HepG2 (cell line): ENCODE results near the gene FAM174B. TPM values are rescaled to one million over a fixed set of nuclear protein-coding genes. Genes with fewer than 3 reads are reported as not detected.

Experiments used
- ATAC-seq: fragments of 200-7000 bp; cut with Tn5 transposase; 3 replicates; pipeline ENCODE4 v1.9.1; 2020; ENCODE audit warnings: mild to moderate bottlenecking, moderate library complexity
- BruUV-seq: library from RNA; stranded (reverse); fragments of 400-500 nt; replicated peaks from 2 replicates; lab custom pipeline; 2021; lab: Mats Ljungman, UMichigan
- CTCF ChIA-PET: fragments of 300-600 bp; formaldehyde crosslinking; extraction: SDS; loops from one replicate; lab custom pipeline; 2021; ENCODE audit warnings: low total read pairs, inconsistent platforms, low intra/inter-chr PET ratio; lab: Yijun Ruan, JAX
- POLR2A ChIA-PET: fragments of 350-600 bp; sonication (Branson Sonifier 250); formaldehyde crosslinking; loops from one replicate; lab custom pipeline; 2020; ENCODE audit warnings: antibody characterized with exemption, inconsistent platforms; lab: Yijun Ruan, JAX
- DNase-seq: peaks from one replicate; pipeline ENCODE4 v3.0.0-alpha.2; 2015; ENCODE audit warnings: low spot score
- FAIRE-seq: peaks from 3 replicates; lab custom pipeline; 2011; peaks lifted over from hg19 to GRCh38; lab: Jason Lieb, UNC
- H2AFZ ChIP-seq: one replicate; pipeline ENCODE4 v1.6.1; 2011; ENCODE audit warnings: low read length, inconsistent platforms
- H3K27ac ChIP-seq: fragments of 300-600 bp; 3 replicates; pipeline ENCODE4 v1.8.0; 2011; ENCODE audit warnings: mixed run types, mild to moderate bottlenecking, mixed read lengths, low read length, inconsistent platforms; ENCODE audit not compliant: insufficient read depth; ENCODE audit errors: extremely low read length
- H3K27me3 ChIP-seq, 2 experiments: fragments of 200-600 bp in 1 of 2; 2 replicates in 1 of 2; 3 replicates in 1 of 2; pipeline versions ENCODE4 v1.6.0 to v1.8.0; 2011; ENCODE audit warnings: low read length in 2 of 2, mild to moderate bottlenecking in 2 of 2, moderate library complexity in 2 of 2, inconsistent platforms in 1 of 2; ENCODE audit not compliant: insufficient read depth in 2 of 2, control insufficient read depth in 1 of 2
- H3K36me3 ChIP-seq, 2 experiments: fragments of 200-600 bp in 1 of 2; replicated peaks in 1 of 2; 2 replicates in 1 of 2; 3 replicates in 1 of 2; pipeline versions ENCODE4 v1.5.1 to v1.8.0; 2011; ENCODE audit warnings: low read length in 2 of 2, inconsistent platforms in 1 of 2; ENCODE audit not compliant: insufficient read depth in 2 of 2, control insufficient read depth in 1 of 2
- H3K4me1 ChIP-seq: 2 replicates; pipeline ENCODE4 v1.5.1; 2012; ENCODE audit warnings: low read length, inconsistent platforms; ENCODE audit not compliant: insufficient read depth
- H3K4me2 ChIP-seq: 2 replicates; pipeline ENCODE4 v1.6.0; 2011; ENCODE audit warnings: low read depth, low read length, inconsistent platforms
- H3K4me3 ChIP-seq, 3 experiments: fragments of 200-600 bp in 1 of 3; sonication (generic), shearing (Covaris generic) in 1 of 3; replicated peaks in 1 of 3; 2 replicates each; pipeline ENCODE4 v1.5.1; 2011 to 2016; ENCODE audit warnings: low read length in 3 of 3, inconsistent platforms in 2 of 3, low read depth in 2 of 3, mild to moderate bottlenecking in 2 of 3, control low read depth in 1 of 3, mixed read lengths in 1 of 3; ENCODE audit not compliant: insufficient read depth in 1 of 3
- H3K79me2 ChIP-seq: one replicate; pipeline ENCODE4 v1.6.1; 2011; ENCODE audit warnings: low read length, inconsistent platforms; ENCODE audit not compliant: insufficient read depth
- H3K9ac ChIP-seq: 2 replicates; pipeline ENCODE4 v1.6.0; 2011; ENCODE audit warnings: mild to moderate bottlenecking, low read depth, low read length, inconsistent platforms; ENCODE audit not compliant: insufficient read depth
- H3K9me3 ChIP-seq: 2 replicates; pipeline ENCODE4 v1.5.1; 2012; ENCODE audit warnings: mild to moderate bottlenecking, low read length
- H4K20me1 ChIP-seq: 2 replicates; pipeline ENCODE4 v1.6.0; 2011; ENCODE audit warnings: inconsistent platforms, mild to moderate bottlenecking, low read length, moderate library complexity; ENCODE audit not compliant: insufficient read depth
- ELF1 ChIP-seq: sonication (generic); formaldehyde crosslinking; IDR thresholded peaks from 2 replicates; pipeline ENCODE4 v1.4.0; 2020; ENCODE audit warnings: missing genetic modification reagents
- FOXA1 ChIP-seq, 2 experiments: fragments of 450-650 bp in 1 of 2; sonication (generic) in 1 of 2; formaldehyde crosslinking in 1 of 2; IDR thresholded peaks; 2 replicates each; pipeline versions ENCODE4 v1.4.0 to v1.6.1; 2016 to 2020; ENCODE audit warnings: missing genetic modification reagents in 1 of 2
- MEIS1 ChIP-seq: sonication (generic); formaldehyde crosslinking; IDR thresholded peaks from 2 replicates; pipeline ENCODE4 v1.9.0; 2021; ENCODE audit warnings: mild to moderate bottlenecking, missing genetic modification reagents, moderate library complexity, borderline replicate concordance
- NR2F1 ChIP-seq, 2 experiments: fragments of 450-650 bp in 1 of 2; formaldehyde crosslinking in 1 of 2; IDR thresholded peaks; 2 replicates each; pipeline versions ENCODE4 v1.5.0 to v1.6.1; 2016 to 2020; ENCODE audit warnings: mild to moderate bottlenecking in 1 of 2, missing compliant biosample characterization in 1 of 2, missing genetic modification reagents in 1 of 2, moderate library complexity in 1 of 2
- SP2 ChIP-seq: sonication (generic); formaldehyde crosslinking; IDR thresholded peaks from 2 replicates; pipeline ENCODE4 v1.5.1; 2020; ENCODE audit warnings: mild to moderate bottlenecking, missing genetic modification reagents
- ZKSCAN1 ChIP-seq: fragments of 150-350 bp; IDR thresholded peaks from 2 replicates; pipeline ENCODE4 v1.6.1; 2014; ENCODE audit warnings: low read length
- ZNF30 ChIP-seq: sonication (generic); formaldehyde crosslinking; IDR thresholded peaks from 2 replicates; pipeline ENCODE4 v1.5.0; 2020; ENCODE audit warnings: mild to moderate bottlenecking, missing genetic modification reagents
- WGBS: methylation state at CpG from one replicate; pipeline ENCODE4 v1.1.6; 2017; ENCODE audit warnings: low lambda C conversion rate; 5-methylcytosine and 5-hydroxymethylcytosine counted together
- in situ Hi-C: cut with HindIII; loops from 2 replicates; pipeline ENCODE4 v1.10.0; 2017; ENCODE audit warnings: low pct_unique_long_range_greater_than_20kb; ENCODE audit not compliant: extremely low pct_ligation_motif_present
- intact Hi-C: fragments of 100-400 bp; cut with micrococcal nuclease; formaldehyde crosslinking; loops from one replicate; pipeline ENCODE4 v1.10.0; 2022; ENCODE audit not compliant: unreplicated experiment
- polyA plus RNA-seq, 8 experiments: library from polyadenylated mRNA; depleted of rRNA in 3 of 8; stranded (reverse) in 7 of 8; unstranded in 1 of 8; fragments of >200 nt; fragmentation: Illumina TruSeq in 4 of 8; extraction: Trizol in 4 of 8; gene quantifications; 2 replicates each; pipeline versions ENCODE4 v1.2.1 to v1.2.3, GENCODE V29; 2011 to 2016; ENCODE audit warnings: low read depth in 4 of 8, missing spikeins in 1 of 8, mixed read lengths in 1 of 8; ENCODE audit not compliant: insufficient read depth in 1 of 8
- total RNA-seq, 5 experiments: library from RNA; depleted of rRNA; stranded (reverse); fragments of >200 nt; fragmentation: Illumina TruSeq; extraction: Trizol; gene quantifications; 2 replicates each; pipeline ENCODE4 v1.2.3, GENCODE V29; 2016; ENCODE audit warnings: low read depth in 1 of 5
- TF ChIP-seq, protein P1 (sequence below): sonication (generic); formaldehyde crosslinking; IDR thresholded peaks from 2 replicates; pipeline ENCODE4 v1.9.0; 2021; ENCODE audit warnings: missing genetic modification reagents, mild to moderate bottlenecking, borderline replicate concordance
- TF ChIP-seq, protein P2 (sequence below): sonication (generic); IDR thresholded peaks from 2 replicates; pipeline ENCODE4 v1.6.1; 2016; ENCODE audit warnings: low read depth, borderline replicate concordance
- TF ChIP-seq, protein P3 (sequence below), 2 experiments: IDR thresholded peaks; 2 replicates each; pipeline ENCODE4 v1.6.1; 2011 to 2012; ENCODE audit warnings: low read length in 2 of 2, borderline replicate concordance in 1 of 2, low read depth in 1 of 2, mild to moderate bottlenecking in 1 of 2, moderate library complexity in 1 of 2

The FAM174B gene
- total and polyA plus RNA-seq, 2 of the 13 experiments (the other 11 are each of a cell fraction or from before 2014, with no cell fraction given): 0.90 to 2.1 TPM

GRCh38 chr15:92653836-92654539 lies 1.6 kb downstream of the FAM174B start:
- DNase-seq (peak; percentile 10), FAIRE-seq (no peak), ATAC-seq (peak; percentile 83)
- in situ Hi-C loops (no loop called here), intact Hi-C loops (no loop called here)
- Histone ChIP-seq H3K4me2 (no peak overlapping the region), H4K20me1 (no peaks in the 10 kb centered on the region), H3K27ac (no peak overlapping the region), H3K4me1 (no peaks in the 10 kb centered on the region), H3K79me2 (no peaks in the 10 kb centered on the region), H2AFZ (no peak overlapping the region), H3K27me3 (peaks cover 0 to 47% of the 10 kb centered on the region in 2 experiments; a peak in 2 of 5 replicates), H3K9ac (no peak overlapping the region), H3K4me3 (no peak overlapping the region), H3K9me3 (no peaks in the 10 kb centered on the region), H3K36me3 (no peaks in the 10 kb centered on the region)
- no TSS peak for BruUV-seq
- ChIA-PET POLR2A (no interaction called here), CTCF (no interaction called here)
- TF ChIP-seq, protein P1, sequence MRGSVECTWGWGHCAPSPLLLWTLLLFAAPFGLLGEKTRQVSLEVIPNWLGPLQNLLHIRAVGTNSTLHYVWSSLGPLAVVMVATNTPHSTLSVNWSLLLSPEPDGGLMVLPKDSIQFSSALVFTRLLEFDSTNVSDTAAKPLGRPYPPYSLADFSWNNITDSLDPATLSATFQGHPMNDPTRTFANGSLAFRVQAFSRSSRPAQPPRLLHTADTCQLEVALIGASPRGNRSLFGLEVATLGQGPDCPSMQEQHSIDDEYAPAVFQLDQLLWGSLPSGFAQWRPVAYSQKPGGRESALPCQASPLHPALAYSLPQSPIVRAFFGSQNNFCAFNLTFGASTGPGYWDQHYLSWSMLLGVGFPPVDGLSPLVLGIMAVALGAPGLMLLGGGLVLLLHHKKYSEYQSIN (CRISPR knock-in tag): no peak
- TF ChIP-seq FOXA1 (IDR thresholded peaks at IDR 0.05): no peak
- TF ChIP-seq FOXA1 (CRISPR knock-in tag; IDR thresholded peaks at IDR 0.05): peak; percentile 10; the same call in 1 of the 2 replicates
- TF ChIP-seq, protein P2, sequence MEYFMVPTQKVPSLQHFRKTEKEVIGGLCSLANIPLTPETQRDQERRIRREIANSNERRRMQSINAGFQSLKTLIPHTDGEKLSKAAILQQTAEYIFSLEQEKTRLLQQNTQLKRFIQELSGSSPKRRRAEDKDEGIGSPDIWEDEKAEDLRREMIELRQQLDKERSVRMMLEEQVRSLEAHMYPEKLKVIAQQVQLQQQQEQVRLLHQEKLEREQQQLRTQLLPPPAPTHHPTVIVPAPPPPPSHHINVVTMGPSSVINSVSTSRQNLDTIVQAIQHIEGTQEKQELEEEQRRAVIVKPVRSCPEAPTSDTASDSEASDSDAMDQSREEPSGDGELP: peak; percentile 71; the same call in 1 of the 2 replicates
- WGBS: 46% methylated on average over 7 of the region's 7 CpGs

DNA sequence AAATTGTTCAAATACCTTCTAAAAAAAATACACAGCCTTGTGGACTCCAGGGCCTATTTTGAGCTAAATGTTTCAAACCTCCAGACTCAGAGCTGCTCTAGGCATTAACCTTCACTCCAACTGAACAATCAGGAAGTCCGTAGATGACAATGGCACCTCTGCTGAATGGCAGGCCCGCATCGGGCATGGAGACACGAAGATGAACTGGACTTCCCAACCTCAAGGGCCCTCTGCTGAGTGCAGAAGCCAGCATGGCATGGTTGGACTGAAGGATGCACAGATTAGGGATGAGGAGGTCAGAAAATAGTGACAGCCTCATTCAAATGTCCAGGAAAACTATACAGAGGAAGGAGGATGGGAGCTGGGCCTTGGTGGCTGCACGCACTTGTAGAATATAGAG lies 2.2 kb downstream of the FAM174B start:
- Histone ChIP-seq H3K4me2 (no peak overlapping the region), H3K27ac (no peak overlapping the region), H3K4me1 (no peaks in the 10 kb centered on the region), H3K79me2 (no peaks in the 10 kb centered on the region), H2AFZ (no peak overlapping the region), H3K36me3 (no peaks in the 10 kb centered on the region), H3K27me3 (peaks cover 0 to 47% of the 10 kb centered on the region in 2 experiments; a peak in 2 of 5 replicates), H3K9me3 (no peaks in the 10 kb centered on the region), H4K20me1 (no peaks in the 10 kb centered on the region), H3K4me3 (no peak overlapping the region), H3K9ac (no peak overlapping the region)
- no TSS peak for BruUV-seq
- intact Hi-C loops: no loop called here
- 19% methylated on average over 5 of the region's 5 CpGs for WGBS
- POLR2A ChIA-PET: no interaction called here
- in situ Hi-C loops: no loop called here
- DNase-seq (no peak), ATAC-seq (no peak), FAIRE-seq (no peak)
- CTCF ChIA-PET: no interaction called here
- TF ChIP-seq ELF1 (no peak), NR2F1 (CRISPR knock-in tag; IDR thresholded peaks at IDR 0.05) (no peak), ZKSCAN1 (no peak), ZNF30 (no peak), SP2 (CRISPR knock-in tag) (no peak), MEIS1 (CRISPR knock-in tag) (no peak)
- TF ChIP-seq, protein P3, sequence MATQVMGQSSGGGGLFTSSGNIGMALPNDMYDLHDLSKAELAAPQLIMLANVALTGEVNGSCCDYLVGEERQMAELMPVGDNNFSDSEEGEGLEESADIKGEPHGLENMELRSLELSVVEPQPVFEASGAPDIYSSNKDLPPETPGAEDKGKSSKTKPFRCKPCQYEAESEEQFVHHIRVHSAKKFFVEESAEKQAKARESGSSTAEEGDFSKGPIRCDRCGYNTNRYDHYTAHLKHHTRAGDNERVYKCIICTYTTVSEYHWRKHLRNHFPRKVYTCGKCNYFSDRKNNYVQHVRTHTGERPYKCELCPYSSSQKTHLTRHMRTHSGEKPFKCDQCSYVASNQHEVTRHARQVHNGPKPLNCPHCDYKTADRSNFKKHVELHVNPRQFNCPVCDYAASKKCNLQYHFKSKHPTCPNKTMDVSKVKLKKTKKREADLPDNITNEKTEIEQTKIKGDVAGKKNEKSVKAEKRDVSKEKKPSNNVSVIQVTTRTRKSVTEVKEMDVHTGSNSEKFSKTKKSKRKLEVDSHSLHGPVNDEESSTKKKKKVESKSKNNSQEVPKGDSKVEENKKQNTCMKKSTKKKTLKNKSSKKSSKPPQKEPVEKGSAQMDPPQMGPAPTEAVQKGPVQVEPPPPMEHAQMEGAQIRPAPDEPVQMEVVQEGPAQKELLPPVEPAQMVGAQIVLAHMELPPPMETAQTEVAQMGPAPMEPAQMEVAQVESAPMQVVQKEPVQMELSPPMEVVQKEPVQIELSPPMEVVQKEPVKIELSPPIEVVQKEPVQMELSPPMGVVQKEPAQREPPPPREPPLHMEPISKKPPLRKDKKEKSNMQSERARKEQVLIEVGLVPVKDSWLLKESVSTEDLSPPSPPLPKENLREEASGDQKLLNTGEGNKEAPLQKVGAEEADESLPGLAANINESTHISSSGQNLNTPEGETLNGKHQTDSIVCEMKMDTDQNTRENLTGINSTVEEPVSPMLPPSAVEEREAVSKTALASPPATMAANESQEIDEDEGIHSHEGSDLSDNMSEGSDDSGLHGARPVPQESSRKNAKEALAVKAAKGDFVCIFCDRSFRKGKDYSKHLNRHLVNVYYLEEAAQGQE (IDR thresholded peaks at IDR 0.05; ENCODE audit: borderline replicate concordance in 1 of 2, low read depth in 1 of 2, low read length in 2 of 2): no peak
